Neural cell (in vitro differentiated cells): Measurements from ENCODE around the gene CAPN7. TPM values are rescaled to one million over a fixed set of nuclear protein-coding genes. Genes with fewer than 3 reads are reported as not detected.

Source experiments
- H2AFZ ChIP-seq: fragments of 200-600, 300-800 bp; sonication (generic), shearing (Covaris generic); 2 replicates; pipeline ENCODE4 v1.6.0; 2014; ENCODE audit warnings: low read depth, mild to moderate bottlenecking, antibody characterized with exemption, low read length, moderate library complexity
- H3F3A ChIP-seq: fragments of 200-600 bp; shearing (Covaris generic); 2 replicates; pipeline ENCODE4 v1.6.1; 2016; ENCODE audit warnings: mild to moderate bottlenecking, moderate library complexity, mixed read lengths, antibody characterized with exemption, low read length; ENCODE audit not compliant: insufficient read depth, poor library complexity, severe bottlenecking
- H3K27ac ChIP-seq: fragments of 200-600, 300-800 bp; sonication (generic), shearing (Covaris generic); 2 replicates; pipeline ENCODE4 v1.5.1; 2014; ENCODE audit warnings: mild to moderate bottlenecking, low read length, moderate library complexity
- H3K27me3 ChIP-seq: fragments of 300-800, 200-600 bp; sonication (generic), shearing (Covaris generic); 2 replicates; pipeline ENCODE4 v1.6.0; 2014; ENCODE audit warnings: mild to moderate bottlenecking, low read depth, low read length, moderate library complexity; ENCODE audit not compliant: insufficient read depth
- H3K36me3 ChIP-seq: fragments of 300-800, 200-600 bp; sonication (generic), shearing (Covaris generic); 2 replicates; pipeline ENCODE4 v1.5.1; 2014; ENCODE audit warnings: mild to moderate bottlenecking, antibody characterized with exemption, low read length, moderate library complexity; ENCODE audit not compliant: insufficient read depth
- H3K4me2 ChIP-seq: fragments of 300-800, 200-600 bp; sonication (generic), shearing (Covaris generic); 2 replicates; pipeline ENCODE4 v1.6.0; 2014; ENCODE audit warnings: mild to moderate bottlenecking, low read length
- H3K4me3 ChIP-seq: fragments of 300-800, 200-600 bp; sonication (generic), shearing (Covaris generic); 2 replicates; pipeline ENCODE4 v1.5.1; 2014; ENCODE audit warnings: mild to moderate bottlenecking, low read length, moderate library complexity
- H3K79me2 ChIP-seq: fragments of 200-600 bp; shearing (Covaris generic); replicated peaks from 2 replicates; pipeline ENCODE4 v1.6.0; 2014; ENCODE audit warnings: mild to moderate bottlenecking, low read length, moderate library complexity; ENCODE audit not compliant: insufficient read depth
- H3K9ac ChIP-seq: fragments of 300-800, 200-600 bp; sonication (generic), shearing (Covaris generic); 2 replicates; pipeline ENCODE4 v1.6.1; 2016; ENCODE audit warnings: mild to moderate bottlenecking, low read length, mixed read lengths
- H3K9me2 ChIP-seq: fragments of 200-600 bp; shearing (Covaris generic); 2 replicates; pipeline ENCODE4 v1.6.1; 2016; ENCODE audit warnings: mild to moderate bottlenecking, low read length, mixed read lengths; ENCODE audit not compliant: insufficient read depth
- H3K9me3 ChIP-seq: fragments of 200-600, 300-800 bp; sonication (generic), shearing (Covaris generic); 2 replicates; pipeline ENCODE4 v1.6.1; 2016; ENCODE audit warnings: mild to moderate bottlenecking, mixed run types, low read length, moderate library complexity, mixed read lengths
- H4K20me1 ChIP-seq: fragments of 200-600 bp; shearing (Covaris generic); 2 replicates; pipeline ENCODE4 v1.6.1; 2016; ENCODE audit warnings: mild to moderate bottlenecking, mixed run types; ENCODE audit not compliant: insufficient read depth
- CTCF ChIP-seq: fragments of 450-650 bp; IDR thresholded peaks from 2 replicates; pipeline ENCODE4 v1.5.1; 2014; ENCODE audit warnings: antibody characterized with exemption, mild to moderate bottlenecking, moderate library complexity; ENCODE audit not compliant: poor library complexity, severe bottlenecking
- EP300 ChIP-seq: fragments of 450-650 bp; conservative IDR thresholded peaks from 2 replicates; pipeline ENCODE4 v1.6.1; 2014; ENCODE audit warnings: antibody characterized with exemption, mild to moderate bottlenecking, moderate library complexity; ENCODE audit not compliant: poor library complexity, severe bottlenecking
- EZH2 ChIP-seq: fragments of 200-600, 300-800 bp; shearing (Covaris generic), sonication (generic); IDR thresholded peaks from 2 replicates; pipeline ENCODE4 v1.6.1; 2014; ENCODE audit warnings: antibody characterized with exemption, low read length, borderline replicate concordance, mild to moderate bottlenecking; ENCODE audit not compliant: insufficient read depth, poor library complexity, severe bottlenecking
- MXI1 ChIP-seq: fragments of 450-650 bp; conservative IDR thresholded peaks from 2 replicates; pipeline ENCODE4 v1.6.1; 2014; ENCODE audit warnings: antibody characterized with exemption, mild to moderate bottlenecking; ENCODE audit not compliant: poor library complexity, severe bottlenecking
- POLR2AphosphoS5 ChIP-seq: IDR thresholded peaks from 2 replicates; pipeline ENCODE4 v1.6.1; 2012
- RAD21 ChIP-seq: fragments of 450-650 bp; conservative IDR thresholded peaks from 2 replicates; pipeline ENCODE4 v1.6.1; 2014; ENCODE audit warnings: antibody characterized with exemption, mild to moderate bottlenecking, moderate library complexity
- REST ChIP-seq: IDR thresholded peaks from 2 replicates; pipeline ENCODE4 v1.6.1; 2012; ENCODE audit warnings: borderline replicate concordance
- SMC3 ChIP-seq: fragments of 450-650 bp; conservative IDR thresholded peaks from 2 replicates; pipeline ENCODE4 v1.6.1; 2014; ENCODE audit warnings: antibody characterized with exemption, mild to moderate bottlenecking, moderate library complexity; ENCODE audit not compliant: poor library complexity
- TAF1 ChIP-seq: IDR thresholded peaks from 2 replicates; pipeline ENCODE4 v1.6.1; 2012; ENCODE audit warnings: low read depth
- polyA plus RNA-seq: library from polyadenylated mRNA; depleted of rRNA; stranded (reverse); fragments of >200 nt; gene quantifications from 2 replicates; pipeline ENCODE4 v1.2.3, GENCODE V29; 2014

The CAPN7 gene
- polyA plus RNA-seq, 1 donor from 2014 or later = 60.9 TPM

- H3K79me2 ChIP-seq = no peaks in the 10 kb centered on the region
- no peak overlapping the region for H3K9ac ChIP-seq
- H3K36me3 ChIP-seq = no peaks in the 10 kb centered on the region
- H3K4me3 ChIP-seq = no peak overlapping the region
- no peaks in the 10 kb centered on the region for H3K9me3 ChIP-seq
- H3K9me2 ChIP-seq = no peaks in the 10 kb centered on the region
- no peaks in the 10 kb centered on the region for H3F3A ChIP-seq
- H3K27ac ChIP-seq = no peak overlapping the region
- H3K27me3 ChIP-seq = no peaks in the 10 kb centered on the region
- H4K20me1 ChIP-seq = no peaks in the 10 kb centered on the region
- no peak for TF ChIP-seq EZH2
- TF ChIP-seq TAF1 = no peak
- TF ChIP-seq EP300 = no peak
- TF ChIP-seq SMC3 = no peak
- no peak for TF ChIP-seq POLR2AphosphoS5
- no peak for TF ChIP-seq CTCF
- TF ChIP-seq REST = no peak
- TF ChIP-seq MXI1 = no peak
- TF ChIP-seq RAD21 = no peak
- no peak overlapping the region for H3K4me2 ChIP-seq
- no peak overlapping the region for H2AFZ ChIP-seq
Observed at GRCh38 chr3:15287565-15288330, 81.7 kb downstream of the CAPN7 start.

- Histone ChIP-seq H3K9ac (no peak overlapping the region), H3F3A (no peaks in the 10 kb centered on the region), H2AFZ (no peak overlapping the region), H3K9me2 (no peaks in the 10 kb centered on the region), H3K4me2 (no peak overlapping the region), H3K79me2 (no peaks in the 10 kb centered on the region), H3K27ac (no peak overlapping the region), H4K20me1 (no peaks in the 10 kb centered on the region), H3K9me3 (no peaks in the 10 kb centered on the region), H3K27me3 (no peaks in the 10 kb centered on the region), H3K4me3 (no peak overlapping the region), H3K36me3 (no peaks in the 10 kb centered on the region)
- TF ChIP-seq POLR2AphosphoS5 (no peak), TAF1 (no peak), RAD21 (no peak), EZH2 (no peak), EP300 (no peak), SMC3 (no peak), MXI1 (no peak), CTCF (no peak), REST (no peak)
Observed at GRCh38 chr3:15288331-15289035, 82.4 kb downstream of the CAPN7 start.
